Astrocyte of the cerebellum (primary cell): ENCODE data around the gene IL13.
"Not testable (repeated sequence)": the region's sequence is repeated elsewhere in the genome, so short reads cannot be mapped to it uniquely, and the experiment has no call there.

Experiments
- DNase-seq: peaks from one replicate; pipeline ENCODE4 v3.0.0-alpha.2; 2011; ENCODE audit warnings: low read depth
- H3K4me3 ChIP-seq: 2 replicates; pipeline ENCODE4 v1.5.1; 2011; ENCODE audit warnings: mild to moderate bottlenecking, low read depth, low read length, moderate library complexity
- in situ Hi-C: cut with HindIII; loops from 2 replicates; pipeline ENCODE4 v1.10.0; 2017; ENCODE audit warnings: low sequenced_read_pairs
- TF ChIP-seq, protein P1 (sequence below): IDR thresholded peaks from 2 replicates; pipeline ENCODE4 v1.5.1; 2012; ENCODE audit warnings: low read length, low read depth, moderate library complexity, mild to moderate bottlenecking; ENCODE audit errors: missing control alignments

Gene IL13

DNA sequence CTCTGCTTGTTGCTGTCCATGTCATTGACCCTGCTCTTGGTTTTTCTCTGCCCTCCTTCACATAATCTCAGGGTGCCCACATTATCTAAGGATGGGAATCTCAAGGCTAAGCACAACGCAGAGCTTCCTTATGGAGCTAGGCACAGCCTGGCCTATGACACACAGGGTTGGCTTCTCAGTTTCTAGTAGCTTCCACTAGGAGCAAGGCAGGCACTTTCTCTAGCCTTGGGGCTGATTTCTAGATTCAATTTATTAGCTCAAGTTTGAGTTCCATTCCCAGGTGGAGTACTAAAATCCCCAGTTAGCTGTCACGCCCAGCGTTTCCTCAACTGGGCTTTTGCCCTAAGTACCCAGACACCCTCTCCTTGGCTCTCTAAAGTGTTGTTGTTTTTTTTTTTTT, 28.2 kb downstream of the IL13 start:
- TF ChIP-seq, protein P1, sequence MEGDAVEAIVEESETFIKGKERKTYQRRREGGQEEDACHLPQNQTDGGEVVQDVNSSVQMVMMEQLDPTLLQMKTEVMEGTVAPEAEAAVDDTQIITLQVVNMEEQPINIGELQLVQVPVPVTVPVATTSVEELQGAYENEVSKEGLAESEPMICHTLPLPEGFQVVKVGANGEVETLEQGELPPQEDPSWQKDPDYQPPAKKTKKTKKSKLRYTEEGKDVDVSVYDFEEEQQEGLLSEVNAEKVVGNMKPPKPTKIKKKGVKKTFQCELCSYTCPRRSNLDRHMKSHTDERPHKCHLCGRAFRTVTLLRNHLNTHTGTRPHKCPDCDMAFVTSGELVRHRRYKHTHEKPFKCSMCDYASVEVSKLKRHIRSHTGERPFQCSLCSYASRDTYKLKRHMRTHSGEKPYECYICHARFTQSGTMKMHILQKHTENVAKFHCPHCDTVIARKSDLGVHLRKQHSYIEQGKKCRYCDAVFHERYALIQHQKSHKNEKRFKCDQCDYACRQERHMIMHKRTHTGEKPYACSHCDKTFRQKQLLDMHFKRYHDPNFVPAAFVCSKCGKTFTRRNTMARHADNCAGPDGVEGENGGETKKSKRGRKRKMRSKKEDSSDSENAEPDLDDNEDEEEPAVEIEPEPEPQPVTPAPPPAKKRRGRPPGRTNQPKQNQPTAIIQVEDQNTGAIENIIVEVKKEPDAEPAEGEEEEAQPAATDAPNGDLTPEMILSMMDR, result no peak
- H3K4me3 ChIP-seq, result no peak overlapping the region
- no peak for DNase-seq
- in situ Hi-C loops, result no loop called here

DNA sequence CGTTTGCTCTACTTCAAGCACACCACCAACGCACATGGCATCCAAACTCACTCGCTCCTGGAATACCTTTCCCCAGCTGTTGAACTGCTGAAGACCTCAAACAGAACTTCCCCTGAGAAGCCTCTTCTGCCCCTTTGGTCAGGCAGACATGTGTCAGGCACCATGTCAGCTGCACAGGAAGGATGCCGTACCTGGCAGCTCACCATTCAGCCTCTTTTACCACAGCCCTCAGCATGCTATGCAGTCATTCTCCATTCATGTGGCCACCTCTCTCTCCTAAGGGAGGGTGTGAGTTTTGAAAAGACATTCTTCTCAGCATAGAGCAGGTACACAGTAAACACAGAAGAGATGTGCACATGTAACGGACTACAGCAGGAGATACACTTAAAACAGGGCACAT, 30.0 kb downstream of the IL13 start:
- DNase-seq, result no peak
- in situ Hi-C loops, result no loop called here
- no peak overlapping the region for H3K4me3 ChIP-seq
- TF ChIP-seq, protein P1, result no peak

DNA sequence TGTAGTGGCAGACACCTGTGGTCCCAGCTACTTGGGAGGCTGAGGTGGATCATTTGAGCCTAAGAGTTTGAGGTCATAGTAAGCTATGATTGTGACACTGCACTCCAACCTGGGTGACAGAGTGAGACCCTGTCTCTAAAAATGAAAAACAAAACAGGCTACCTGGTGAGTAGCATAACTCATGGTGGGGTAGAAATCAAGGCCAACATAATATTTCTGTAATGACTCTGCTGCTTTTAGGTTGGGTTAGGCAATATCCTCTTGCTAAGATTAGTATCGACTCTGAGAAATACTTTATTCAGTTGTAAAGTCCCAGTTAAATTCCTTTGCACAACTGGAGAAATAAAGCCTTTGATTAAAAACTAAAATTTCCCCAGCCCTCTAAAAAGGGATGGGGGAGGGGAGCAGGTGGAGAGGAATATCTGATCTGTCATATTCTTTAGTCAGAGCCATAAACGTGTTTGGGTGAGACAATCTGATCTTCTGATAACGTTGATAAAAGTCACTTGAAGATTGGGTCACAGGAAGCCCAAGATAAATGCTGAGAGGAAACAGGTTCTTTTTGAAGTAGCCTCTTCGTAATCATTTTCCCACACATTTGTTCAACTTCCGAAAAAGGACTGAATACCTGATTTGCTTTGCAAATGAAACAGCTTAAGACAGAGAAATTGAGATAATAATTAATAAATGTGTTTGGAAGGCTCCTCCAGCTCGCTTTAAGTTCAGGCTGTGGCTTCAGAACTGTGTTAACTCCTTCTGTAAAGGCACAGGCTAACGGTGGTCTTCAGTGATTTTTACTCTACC, 30.8 kb downstream of the IL13 start:
- TF ChIP-seq, protein P1, result no peak
- DNase-seq, result no peak
- H3K4me3 ChIP-seq, result no peak overlapping the region
- in situ Hi-C loops, result no loop called here

DNA sequence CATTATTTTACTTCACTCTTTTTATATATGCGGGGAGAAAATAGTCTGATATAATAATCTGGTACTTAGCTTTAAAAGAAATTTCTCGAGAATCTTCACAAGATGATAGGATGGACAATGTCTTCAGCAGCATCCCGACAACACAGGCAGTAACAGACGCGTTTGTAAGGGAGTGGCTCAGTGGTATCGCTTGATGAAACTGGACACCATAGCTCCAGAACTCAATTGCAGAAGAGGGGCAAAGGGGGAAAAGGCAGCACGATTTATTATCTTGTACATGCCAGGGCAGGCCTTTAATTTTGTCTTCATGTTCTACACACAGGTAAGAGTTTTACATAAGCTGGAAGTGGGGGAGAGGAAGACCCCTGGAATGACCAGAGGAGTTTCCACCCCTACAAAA, 31.5 kb downstream of the IL13 start:
- DNase-seq, result no peak
- H3K4me3 ChIP-seq, result no peak overlapping the region
- in situ Hi-C loops, result no loop called here
- TF ChIP-seq, protein P1, result no peak

DNA sequence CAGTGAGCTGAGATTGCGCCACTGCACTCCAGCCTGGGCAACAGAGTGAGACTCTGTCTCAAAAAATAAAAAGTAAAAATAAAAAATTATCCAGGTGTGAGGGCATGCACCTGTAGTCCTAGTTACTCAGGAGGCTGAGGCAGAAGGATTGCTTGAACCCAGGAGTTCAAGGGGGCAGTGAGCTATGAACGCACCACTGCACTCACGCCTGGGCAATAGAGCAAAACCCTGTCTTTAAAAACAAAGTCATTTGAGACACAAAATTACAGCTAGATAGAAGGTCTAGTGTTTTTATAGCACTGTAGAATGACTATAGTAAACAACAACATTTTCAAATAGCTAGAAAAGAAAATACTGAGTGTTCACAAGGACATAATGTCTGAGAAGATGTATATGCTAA, 32.2 kb downstream of the IL13 start:
- H3K4me3 ChIP-seq, result no peak overlapping the region
- no peak for DNase-seq
- TF ChIP-seq, protein P1, result no peak
- in situ Hi-C loops, result no loop called here

DNA sequence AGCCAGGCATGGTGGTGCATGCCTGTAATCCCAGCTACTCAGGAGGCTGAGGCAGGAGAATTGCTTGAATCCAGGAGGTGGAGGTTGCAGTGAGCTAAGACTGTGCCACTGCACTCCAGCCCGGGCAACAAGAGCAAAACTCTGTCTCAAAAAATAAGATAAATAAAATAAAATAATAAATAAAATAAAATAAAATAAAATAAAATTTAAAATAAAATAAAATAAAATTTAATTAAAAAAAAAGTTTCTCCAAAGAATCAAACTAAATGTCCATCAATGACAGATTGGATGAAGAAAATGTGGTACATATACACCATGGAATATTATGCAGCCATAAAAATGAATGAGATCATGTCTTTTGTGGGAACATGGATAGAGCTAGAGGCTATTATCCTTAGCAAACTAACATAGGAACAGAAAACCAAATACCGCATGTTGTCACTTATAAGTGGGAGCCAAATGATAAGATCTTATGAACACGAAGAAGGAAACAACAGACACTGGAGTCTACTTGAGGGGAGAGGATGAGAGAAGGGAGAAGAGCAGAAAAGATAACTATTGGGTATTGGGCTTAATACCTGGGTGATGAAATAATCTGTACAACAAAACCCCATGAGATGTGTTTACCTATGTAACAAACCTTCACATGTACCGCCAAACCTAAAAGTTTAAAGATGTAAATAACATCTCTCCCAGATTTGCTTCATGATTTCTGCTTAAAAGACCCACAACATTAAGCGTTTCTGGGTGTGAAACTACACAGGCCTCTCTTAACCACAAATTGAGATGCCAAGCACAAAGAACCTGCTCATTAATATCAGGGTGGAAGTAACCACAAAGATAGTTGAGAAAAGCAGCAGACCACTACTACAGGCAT, 34.0 kb downstream of the IL13 start:
- DNase-seq, in situ Hi-C loops, H3K4me3 ChIP-seq: not testable (repeated sequence)

DNA sequence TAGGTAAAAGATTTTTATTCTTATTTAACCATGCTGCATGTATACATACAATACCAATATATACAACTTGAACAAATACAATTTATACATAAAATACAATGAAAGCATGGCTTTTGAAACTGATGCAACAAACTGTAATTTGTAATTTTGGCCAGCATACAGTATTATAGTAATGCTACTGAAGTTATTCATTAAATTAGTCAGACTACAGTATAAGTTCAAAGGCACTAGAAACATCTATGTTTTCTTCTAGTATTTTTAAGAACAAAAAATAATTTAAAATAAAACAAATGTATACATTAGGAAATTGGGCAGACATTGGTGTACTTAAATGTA, 34.6 kb downstream of the IL13 start:
- in situ Hi-C loops, result no loop called here
- DNase-seq, result no peak
- no peak overlapping the region for H3K4me3 ChIP-seq
- TF ChIP-seq, protein P1, result no peak
